ENCODE results near the gene ATG14. TPM values are rescaled to one million over a fixed set of nuclear protein-coding genes. Genes with fewer than 3 reads are reported as not detected.

ATG14 gene
- total and polyA plus RNA-seq, 2 of the 13 experiments (the other 11 are each of a cell fraction or from before 2014, with no cell fraction given) = 7.2 to 9.1 TPM

DNA sequence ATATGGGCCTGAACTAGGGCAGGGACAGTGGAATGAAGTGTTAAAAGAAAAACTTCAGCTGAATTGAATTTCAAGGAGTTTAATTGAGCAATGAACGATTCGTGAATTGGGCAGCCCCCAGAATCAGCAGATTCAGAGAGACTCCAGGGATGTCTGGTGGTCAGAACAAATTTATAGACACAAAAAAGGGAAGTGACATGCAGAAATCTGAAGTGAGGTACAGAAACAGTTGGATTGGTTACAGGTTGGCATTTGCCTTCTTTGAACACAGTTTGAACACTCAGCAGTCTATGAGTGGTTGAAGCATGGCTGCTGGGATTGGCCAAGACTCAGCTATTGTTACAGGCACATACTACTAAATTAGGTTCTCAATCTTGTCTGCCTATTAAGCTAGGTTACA, 38.5 kb upstream of the ATG14 start (continued):
- TF ChIP-seq, protein P1, sequence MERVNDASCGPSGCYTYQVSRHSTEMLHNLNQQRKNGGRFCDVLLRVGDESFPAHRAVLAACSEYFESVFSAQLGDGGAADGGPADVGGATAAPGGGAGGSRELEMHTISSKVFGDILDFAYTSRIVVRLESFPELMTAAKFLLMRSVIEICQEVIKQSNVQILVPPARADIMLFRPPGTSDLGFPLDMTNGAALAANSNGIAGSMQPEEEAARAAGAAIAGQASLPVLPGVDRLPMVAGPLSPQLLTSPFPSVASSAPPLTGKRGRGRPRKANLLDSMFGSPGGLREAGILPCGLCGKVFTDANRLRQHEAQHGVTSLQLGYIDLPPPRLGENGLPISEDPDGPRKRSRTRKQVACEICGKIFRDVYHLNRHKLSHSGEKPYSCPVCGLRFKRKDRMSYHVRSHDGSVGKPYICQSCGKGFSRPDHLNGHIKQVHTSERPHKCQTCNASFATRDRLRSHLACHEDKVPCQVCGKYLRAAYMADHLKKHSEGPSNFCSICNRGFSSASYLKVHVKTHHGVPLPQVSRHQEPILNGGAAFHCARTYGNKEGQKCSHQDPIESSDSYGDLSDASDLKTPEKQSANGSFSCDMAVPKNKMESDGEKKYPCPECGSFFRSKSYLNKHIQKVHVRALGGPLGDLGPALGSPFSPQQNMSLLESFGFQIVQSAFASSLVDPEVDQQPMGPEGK (CRISPR knock-in tag; IDR thresholded peaks at IDR 0.05) = no peak
- TF ChIP-seq, protein P2, sequence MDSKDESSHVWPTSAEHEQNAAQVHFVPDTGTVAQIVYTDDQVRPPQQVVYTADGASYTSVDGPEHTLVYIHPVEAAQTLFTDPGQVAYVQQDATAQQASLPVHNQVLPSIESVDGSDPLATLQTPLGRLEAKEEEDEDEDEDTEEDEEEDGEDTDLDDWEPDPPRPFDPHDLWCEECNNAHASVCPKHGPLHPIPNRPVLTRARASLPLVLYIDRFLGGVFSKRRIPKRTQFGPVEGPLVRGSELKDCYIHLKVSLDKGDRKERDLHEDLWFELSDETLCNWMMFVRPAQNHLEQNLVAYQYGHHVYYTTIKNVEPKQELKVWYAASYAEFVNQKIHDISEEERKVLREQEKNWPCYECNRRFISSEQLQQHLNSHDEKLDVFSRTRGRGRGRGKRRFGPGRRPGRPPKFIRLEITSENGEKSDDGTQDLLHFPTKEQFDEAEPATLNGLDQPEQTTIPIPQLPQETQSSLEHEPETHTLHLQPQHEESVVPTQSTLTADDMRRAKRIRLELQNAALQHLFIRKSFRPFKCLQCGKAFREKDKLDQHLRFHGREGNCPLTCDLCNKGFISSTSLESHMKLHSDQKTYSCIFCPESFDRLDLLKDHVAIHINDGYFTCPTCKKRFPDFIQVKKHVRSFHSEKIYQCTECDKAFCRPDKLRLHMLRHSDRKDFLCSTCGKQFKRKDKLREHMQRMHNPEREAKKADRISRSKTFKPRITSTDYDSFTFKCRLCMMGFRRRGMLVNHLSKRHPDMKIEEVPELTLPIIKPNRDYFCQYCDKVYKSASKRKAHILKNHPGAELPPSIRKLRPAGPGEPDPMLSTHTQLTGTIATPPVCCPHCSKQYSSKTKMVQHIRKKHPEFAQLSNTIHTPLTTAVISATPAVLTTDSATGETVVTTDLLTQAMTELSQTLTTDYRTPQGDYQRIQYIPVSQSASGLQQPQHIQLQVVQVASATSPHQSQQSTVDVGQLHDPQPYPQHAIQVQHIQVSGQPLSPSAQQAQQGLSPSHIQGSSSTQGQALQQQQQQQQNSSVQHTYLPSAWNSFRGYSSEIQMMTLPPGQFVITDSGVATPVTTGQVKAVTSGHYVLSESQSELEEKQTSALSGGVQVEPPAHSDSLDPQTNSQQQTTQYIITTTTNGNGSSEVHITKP (CRISPR knock-in tag; IDR thresholded peaks at IDR 0.05; ENCODE audit: low read depth) = no peak
- TF ChIP-seq ZNF292 (CRISPR knock-in tag; IDR thresholded peaks at IDR 0.05; ENCODE audit: borderline replicate concordance, low read depth) (no peak), AKAP8 (CRISPR knock-in tag; IDR thresholded peaks at IDR 0.05) (no peak), SIN3A (IDR thresholded peaks at IDR 0.05; ENCODE audit: borderline replicate concordance, low read depth, low read length) (no peak)

DNA sequence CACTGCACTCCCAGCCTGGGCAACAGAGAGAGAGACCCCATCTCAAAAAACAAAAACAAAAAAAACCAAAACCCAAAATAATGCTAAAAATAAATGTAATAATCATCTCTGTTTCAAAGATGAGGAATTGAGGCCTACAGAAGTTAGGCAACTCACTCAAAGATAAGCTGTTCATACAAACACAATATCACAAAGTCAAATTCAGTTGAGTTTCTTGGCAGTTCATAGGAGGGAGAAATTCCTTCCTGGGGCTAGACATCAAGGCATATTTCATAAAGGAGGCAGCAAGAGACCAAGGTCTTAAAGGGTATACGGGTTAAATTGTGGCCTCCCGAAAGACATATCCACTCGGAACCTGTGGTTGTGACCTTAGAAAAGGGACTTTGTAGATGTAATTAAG, 37.5 kb upstream of the ATG14 start:
- no peak for ATAC-seq
- no TSS peak for BruUV-seq (replicated peaks)
- H3K9ac ChIP-seq (ENCODE audit: insufficient read depth, low read depth, low read length) = no peak overlapping the region
- TF ChIP-seq NKX3-1 (CRISPR knock-in tag; IDR thresholded peaks at IDR 0.05) (no peak), ZNF317 (CRISPR knock-in tag; IDR thresholded peaks at IDR 0.05) (no peak), ZIK1 (CRISPR knock-in tag; IDR thresholded peaks at IDR 0.05; ENCODE audit: borderline replicate concordance, low read depth) (no peak), ZNF567 (CRISPR knock-in tag; IDR thresholded peaks at IDR 0.05; ENCODE audit: borderline replicate concordance) (no peak), FOXM1 (CRISPR knock-in tag; IDR thresholded peaks at IDR 0.05) (no peak)
- TF ChIP-seq, protein P3, sequence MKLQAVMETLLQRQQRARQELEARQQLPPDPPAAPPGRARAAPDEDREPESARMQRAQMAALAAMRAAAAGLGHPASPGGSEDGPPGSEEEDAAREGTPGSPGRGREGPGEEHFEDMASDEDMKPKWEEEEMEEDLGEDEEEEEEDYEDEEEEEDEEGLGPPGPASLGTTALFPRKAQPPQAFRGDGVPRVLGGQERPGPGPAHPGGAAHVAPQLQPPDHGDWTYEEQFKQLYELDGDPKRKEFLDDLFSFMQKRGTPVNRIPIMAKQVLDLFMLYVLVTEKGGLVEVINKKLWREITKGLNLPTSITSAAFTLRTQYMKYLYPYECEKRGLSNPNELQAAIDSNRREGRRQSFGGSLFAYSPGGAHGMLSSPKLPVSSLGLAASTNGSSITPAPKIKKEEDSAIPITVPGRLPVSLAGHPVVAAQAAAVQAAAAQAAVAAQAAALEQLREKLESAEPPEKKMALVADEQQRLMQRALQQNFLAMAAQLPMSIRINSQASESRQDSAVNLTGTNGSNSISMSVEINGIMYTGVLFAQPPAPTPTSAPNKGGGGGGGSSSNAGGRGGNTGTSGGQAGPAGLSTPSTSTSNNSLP (IDR thresholded peaks at IDR 0.05; ENCODE audit: low read depth, low read length) = no peak
- TF ChIP-seq, protein P4, sequence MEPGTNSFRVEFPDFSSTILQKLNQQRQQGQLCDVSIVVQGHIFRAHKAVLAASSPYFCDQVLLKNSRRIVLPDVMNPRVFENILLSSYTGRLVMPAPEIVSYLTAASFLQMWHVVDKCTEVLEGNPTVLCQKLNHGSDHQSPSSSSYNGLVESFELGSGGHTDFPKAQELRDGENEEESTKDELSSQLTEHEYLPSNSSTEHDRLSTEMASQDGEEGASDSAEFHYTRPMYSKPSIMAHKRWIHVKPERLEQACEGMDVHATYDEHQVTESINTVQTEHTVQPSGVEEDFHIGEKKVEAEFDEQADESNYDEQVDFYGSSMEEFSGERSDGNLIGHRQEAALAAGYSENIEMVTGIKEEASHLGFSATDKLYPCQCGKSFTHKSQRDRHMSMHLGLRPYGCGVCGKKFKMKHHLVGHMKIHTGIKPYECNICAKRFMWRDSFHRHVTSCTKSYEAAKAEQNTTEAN (CRISPR knock-in tag; conservative IDR thresholded peaks at IDR 0.05) = no peak
- TF ChIP-seq, protein P5, sequence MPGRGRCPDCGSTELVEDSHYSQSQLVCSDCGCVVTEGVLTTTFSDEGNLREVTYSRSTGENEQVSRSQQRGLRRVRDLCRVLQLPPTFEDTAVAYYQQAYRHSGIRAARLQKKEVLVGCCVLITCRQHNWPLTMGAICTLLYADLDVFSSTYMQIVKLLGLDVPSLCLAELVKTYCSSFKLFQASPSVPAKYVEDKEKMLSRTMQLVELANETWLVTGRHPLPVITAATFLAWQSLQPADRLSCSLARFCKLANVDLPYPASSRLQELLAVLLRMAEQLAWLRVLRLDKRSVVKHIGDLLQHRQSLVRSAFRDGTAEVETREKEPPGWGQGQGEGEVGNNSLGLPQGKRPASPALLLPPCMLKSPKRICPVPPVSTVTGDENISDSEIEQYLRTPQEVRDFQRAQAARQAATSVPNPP (CRISPR knock-in tag; IDR thresholded peaks at IDR 0.05) = no peak

More for the DNA sequence above, 37.5 kb upstream of the ATG14 start:
- H3K27me3 ChIP-seq (ENCODE audit: control insufficient read depth in 1 of 2, insufficient read depth in 2 of 2, low read length in 2 of 2) = peaks cover 0 to 4% of the 10 kb centered on the region in 2 experiments; a peak in 1 of 5 replicates
- no peak overlapping the region for H3K4me3 ChIP-seq (replicated peaks in 1 of 3; ENCODE audit: insufficient read depth in 1 of 3, low read depth in 2 of 3, low read length in 3 of 3)
- peaks cover 8% of the 10 kb centered on the region; the same call in 1 of the 2 replicates for H3K4me1 ChIP-seq (ENCODE audit: insufficient read depth, low read length)
- DNase-seq (ENCODE audit: low spot score) = no peak
- in situ Hi-C loops (cut with HindIII; ENCODE audit: extremely low pct_ligation_motif_present, low pct_unique_long_range_greater_than_20kb) (loop anchor here (25.0 kb wide), 1 partner anchor 213 kb away; no protein-coding TSS in a partner anchor), intact Hi-C loops (cut with micrococcal nuclease; ENCODE audit: unreplicated experiment) (no loop called here)
- POLR2A ChIA-PET = no interaction called here
- H3K9me3 ChIP-seq (ENCODE audit: low read length) = no peaks in the 10 kb centered on the region
- H2AFZ ChIP-seq (ENCODE audit: low read length) = no peak overlapping the region
- no peaks in the 10 kb centered on the region for H3K36me3 ChIP-seq (replicated peaks in 1 of 2; ENCODE audit: control insufficient read depth in 1 of 2, insufficient read depth in 2 of 2, low read length in 2 of 2)
- H3K79me2 ChIP-seq (ENCODE audit: insufficient read depth, low read length) = no peaks in the 10 kb centered on the region
- 18% methylated on average over 3 of the region's 3 CpGs for WGBS (ENCODE audit: low lambda C conversion rate)
- H4K20me1 ChIP-seq (ENCODE audit: insufficient read depth, low read length) = no peaks in the 10 kb centered on the region
- no peak overlapping the region for H3K4me2 ChIP-seq (ENCODE audit: low read depth, low read length)
- CTCF ChIA-PET (ENCODE audit: low intra/inter-chr PET ratio, low total read pairs) = no interaction called here
- no peak for FAIRE-seq
- no peak overlapping the region for H3K27ac ChIP-seq (ENCODE audit: extremely low read length, insufficient read depth, low read length)

All from HepG2 (cell line).